Stimulated activated CD4-positive, alpha-beta T cell treated with anti-CD3 and anti-CD28 coated beads, Interleukin-12 subunit alpha, Interleukin-12 subunit beta, amount 100 ng/mL, for 4 hours (primary cell): ENCODE measurements around the gene HES5.
A peak's percentile ranks its signal among the peaks of the same experiment; 100 is the strongest.

ENCODE experiments used
- DNase-seq: peaks from one replicate; pipeline ENCODE4 v3.0.0-alpha.2; 2020

Gene HES5

GRCh38 chr1:2546515-2547209, 16.6 kb upstream of the HES5 start:
- peak; percentile 72 for DNase-seq

- DNase-seq: peak; percentile 80
Measured at GRCh38 chr1:2545754-2546514, 15.9 kb upstream of the HES5 start.

- DNase-seq: no peak
Measured at GRCh38 chr1:2544875-2545640, 15.0 kb upstream of the HES5 start.

GRCh38 chr1:2544093-2544874, 14.2 kb upstream of the HES5 start:
- DNase-seq: no peak

GRCh38 chr1:2543543-2544092, 13.6 kb upstream of the HES5 start:
- DNase-seq: no peak

GRCh38 chr1:2542246-2542915, 12.3 kb upstream of the HES5 start:
- no peak for DNase-seq

- DNase-seq: no peak
Measured at GRCh38 chr1:2541619-2542245, 11.7 kb upstream of the HES5 start.

- peak; percentile 33 for DNase-seq
Measured at GRCh38 chr1:2540816-2541492, 10.9 kb upstream of the HES5 start.

- DNase-seq: no peak
Measured at GRCh38 chr1:2539312-2539907, 9.3 kb upstream of the HES5 start.

GRCh38 chr1:2538872-2539271, 8.8 kb upstream of the HES5 start:
- DNase-seq: no peak

GRCh38 chr1:2538376-2538775, 8.3 kb upstream of the HES5 start:
- DNase-seq: no peak

- no peak for DNase-seq
Measured at GRCh38 chr1:2537784-2538115, 7.7 kb upstream of the HES5 start.

GRCh38 chr1:2535981-2536380, 5.9 kb upstream of the HES5 start:
- no peak for DNase-seq

GRCh38 chr1:2535455-2535854, 5.4 kb upstream of the HES5 start:
- no peak for DNase-seq

- DNase-seq: no peak
Measured at GRCh38 chr1:2534687-2535441, 4.8 kb upstream of the HES5 start.

- no peak for DNase-seq
Measured at GRCh38 chr1:2534315-2534686, 4.2 kb upstream of the HES5 start.

- DNase-seq: no peak
Measured at GRCh38 chr1:2533365-2533764, 3.3 kb upstream of the HES5 start.

GRCh38 chr1:2532485-2533160, 2.6 kb upstream of the HES5 start:
- DNase-seq: no peak
